ENCODE results near the gene C21orf91.

Gene C21orf91

GRCh38 chr21:17819114-17819876 lies at the start of gene C21orf91:
C21orf91 (minus strand) TSS chr21:17819356; CDS start chr21:17818318, 1,038 bp downstream.
- CTCF ChIA-PET, result no interaction called here
- POLR2A ChIA-PET, result interaction anchor here (0.8 to 1.8 kb wide), 3 partner anchors 10 to 50 kb away, joined by 3 read pairs; no protein-coding TSS in a partner anchor

GRCh38 chr21:17866590-17866989 lies 47.4 kb upstream of the C21orf91 start:
- DNase-seq (ENCODE audit: extremely low spot score), result no peak
- CTCF ChIA-PET, result no interaction called here

More at GRCh38 chr21:17819114-17819876, at the start of gene C21orf91:
- DNase-seq (ENCODE audit: extremely low spot score), result peak; percentile 93
- TF ChIP-seq BHLHE40 (IDR thresholded peaks at IDR 0.05; ENCODE audit: borderline replicate concordance) (peak; percentile 85), ZNF384 (IDR thresholded peaks at IDR 0.05) (no peak), L3MBTL2 (conservative IDR thresholded peaks at IDR 0.05) (no peak), FOXM1 (IDR thresholded peaks at IDR 0.05; ENCODE audit: borderline replicate concordance) (peak; percentile 94), TARDBP (IDR thresholded peaks at IDR 0.05) (no peak), CTBP1 (IDR thresholded peaks at IDR 0.05; ENCODE audit: borderline replicate concordance) (no peak), LEF1 (IDR thresholded peaks at IDR 0.05; ENCODE audit: borderline replicate concordance) (0 out of 2 replicates have a peak, but pooled peaks have one; percentile 72), SUZ12 (IDR thresholded peaks at IDR 0.05) (no peak)
- TF ChIP-seq, protein P1, sequence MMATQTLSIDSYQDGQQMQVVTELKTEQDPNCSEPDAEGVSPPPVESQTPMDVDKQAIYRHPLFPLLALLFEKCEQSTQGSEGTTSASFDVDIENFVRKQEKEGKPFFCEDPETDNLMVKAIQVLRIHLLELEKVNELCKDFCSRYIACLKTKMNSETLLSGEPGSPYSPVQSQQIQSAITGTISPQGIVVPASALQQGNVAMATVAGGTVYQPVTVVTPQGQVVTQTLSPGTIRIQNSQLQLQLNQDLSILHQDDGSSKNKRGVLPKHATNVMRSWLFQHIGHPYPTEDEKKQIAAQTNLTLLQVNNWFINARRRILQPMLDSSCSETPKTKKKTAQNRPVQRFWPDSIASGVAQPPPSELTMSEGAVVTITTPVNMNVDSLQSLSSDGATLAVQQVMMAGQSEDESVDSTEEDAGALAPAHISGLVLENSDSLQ (IDR thresholded peaks at IDR 0.05), result no peak

DNA sequence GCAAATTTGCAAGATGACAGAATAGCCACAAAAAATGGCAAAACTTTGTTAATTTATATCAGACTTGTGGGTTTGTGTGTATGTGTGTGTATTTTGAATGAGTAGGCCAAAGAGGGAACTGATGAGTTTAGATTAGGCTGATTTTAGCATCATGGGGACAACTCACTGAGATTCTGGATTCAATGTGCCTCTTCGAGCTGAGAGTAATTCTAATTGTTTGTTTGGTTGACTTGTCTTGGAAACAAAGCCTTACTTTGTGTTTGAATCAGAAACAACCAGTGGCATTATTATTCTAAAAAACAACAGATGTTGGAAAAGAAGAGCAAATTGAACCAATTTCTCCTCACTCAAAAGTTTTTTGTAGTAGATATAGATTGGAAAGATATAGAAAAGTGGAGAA lies 40.5 kb upstream of the C21orf91 start:
- TF ChIP-seq FOXM1 (IDR thresholded peaks at IDR 0.05; ENCODE audit: borderline replicate concordance), result no peak
- DNase-seq (ENCODE audit: extremely low spot score), result no peak
- POLR2A ChIA-PET, result no interaction called here
- CTCF ChIA-PET, result no interaction called here

More at GRCh38 chr21:17866590-17866989, 47.4 kb upstream of the C21orf91 start:
- TF ChIP-seq ELF4 (IDR thresholded peaks at IDR 0.05), result no peak
- no peak for TF ChIP-seq HDGF (IDR thresholded peaks at IDR 0.05; ENCODE audit: borderline replicate concordance)
- no peak for TF ChIP-seq FOXA1 (IDR thresholded peaks at IDR 0.05)
- no peak for TF ChIP-seq CTBP1 (IDR thresholded peaks at IDR 0.05; ENCODE audit: borderline replicate concordance)
- TF ChIP-seq FOXK2 (IDR thresholded peaks at IDR 0.05), result no peak
- no peak for TF ChIP-seq LEF1 (IDR thresholded peaks at IDR 0.05; ENCODE audit: borderline replicate concordance)
- no peak for TF ChIP-seq ARNT (IDR thresholded peaks at IDR 0.05)
- TF ChIP-seq SUZ12 (IDR thresholded peaks at IDR 0.05), result no peak
- no peak for TF ChIP-seq FOXM1 (IDR thresholded peaks at IDR 0.05; ENCODE audit: borderline replicate concordance)
- TF ChIP-seq ZNF384 (IDR thresholded peaks at IDR 0.05), result no peak
- no peak for TF ChIP-seq L3MBTL2 (conservative IDR thresholded peaks at IDR 0.05)
- TF ChIP-seq SP1 (IDR thresholded peaks at IDR 0.05), result no peak
- no peak for TF ChIP-seq NFRKB (IDR thresholded peaks at IDR 0.05)
- TF ChIP-seq TARDBP (IDR thresholded peaks at IDR 0.05), result no peak
- POLR2A ChIA-PET, result no interaction called here

- ChIA-PET CTCF (no interaction called here), POLR2A (no interaction called here)
- DNase-seq (ENCODE audit: extremely low spot score), result no peak
- TF ChIP-seq LEF1 (IDR thresholded peaks at IDR 0.05; ENCODE audit: borderline replicate concordance), result no peak
These were observed 39.6 kb upstream of the C21orf91 start for GRCh38 chr21:17858747-17859146.

GRCh38 chr21:17854745-17855144 lies 35.6 kb upstream of the C21orf91 start:
- TF ChIP-seq SP1 (IDR thresholded peaks at IDR 0.05) (no peak), FOXA1 (IDR thresholded peaks at IDR 0.05) (no peak), FOXM1 (IDR thresholded peaks at IDR 0.05; ENCODE audit: borderline replicate concordance) (no peak), SUZ12 (IDR thresholded peaks at IDR 0.05) (no peak), ELF4 (IDR thresholded peaks at IDR 0.05) (no peak), ZNF384 (IDR thresholded peaks at IDR 0.05) (no peak)
- POLR2A ChIA-PET, result no interaction called here
- CTCF ChIA-PET, result no interaction called here
- no peak for DNase-seq (ENCODE audit: extremely low spot score)

DNA sequence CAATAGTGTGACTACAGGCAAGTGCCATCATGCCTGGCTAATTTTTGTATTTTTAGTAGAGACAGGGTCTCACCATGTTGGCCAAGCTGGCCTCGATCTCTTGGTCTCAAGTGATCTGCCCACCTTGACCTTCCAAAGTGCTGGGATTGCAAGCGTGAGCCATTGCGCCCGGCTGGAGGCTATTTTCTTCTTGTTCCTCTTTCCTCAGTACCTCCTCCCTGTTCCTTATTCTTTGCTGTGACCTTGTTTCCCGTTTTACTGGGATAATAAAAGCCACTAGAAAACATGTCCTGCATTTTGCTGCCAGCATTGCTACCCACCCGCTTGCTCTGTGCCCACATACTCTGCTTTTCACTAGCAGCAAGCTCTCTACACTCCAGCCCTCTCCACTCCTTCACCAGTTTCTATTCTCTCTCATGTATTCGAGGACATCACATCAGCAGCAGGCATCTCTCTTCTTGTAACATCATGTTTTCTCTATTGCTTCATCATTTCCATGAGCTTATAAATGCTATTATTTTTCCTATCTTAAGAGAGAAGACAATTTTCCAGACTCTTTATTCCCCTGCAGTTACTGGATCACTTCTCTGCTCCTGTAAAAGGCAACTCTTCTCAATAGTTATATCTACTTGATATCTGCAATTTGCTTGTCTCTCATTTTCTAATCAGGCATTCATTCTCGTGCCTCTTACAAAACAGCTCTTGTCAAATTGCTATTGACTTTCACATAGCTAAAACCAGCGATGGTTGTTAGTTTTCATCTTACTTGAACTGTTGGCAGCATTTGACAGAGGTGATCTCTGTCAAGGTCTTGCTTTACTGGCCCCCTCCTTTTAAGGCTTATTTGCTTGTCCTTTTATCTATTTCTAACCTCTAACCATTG lies 34.5 kb upstream of the C21orf91 start:
- no peak for DNase-seq (ENCODE audit: extremely low spot score)
- CTCF ChIA-PET, result no interaction called here
- POLR2A ChIA-PET, result no interaction called here
- TF ChIP-seq HDGF (IDR thresholded peaks at IDR 0.05; ENCODE audit: borderline replicate concordance) (no peak), TARDBP (IDR thresholded peaks at IDR 0.05) (no peak), SP1 (IDR thresholded peaks at IDR 0.05) (no peak), CTBP1 (IDR thresholded peaks at IDR 0.05; ENCODE audit: borderline replicate concordance) (no peak), FOXM1 (IDR thresholded peaks at IDR 0.05; ENCODE audit: borderline replicate concordance) (no peak), NFRKB (IDR thresholded peaks at IDR 0.05) (no peak), ARNT (IDR thresholded peaks at IDR 0.05) (no peak), LEF1 (IDR thresholded peaks at IDR 0.05; ENCODE audit: borderline replicate concordance) (no peak), L3MBTL2 (conservative IDR thresholded peaks at IDR 0.05) (no peak), FOXK2 (IDR thresholded peaks at IDR 0.05) (no peak), FOXA1 (IDR thresholded peaks at IDR 0.05) (no peak), ZNF384 (IDR thresholded peaks at IDR 0.05) (no peak), SUZ12 (IDR thresholded peaks at IDR 0.05) (no peak)
- TF ChIP-seq, protein P1 (IDR thresholded peaks at IDR 0.05), result no peak

DNA sequence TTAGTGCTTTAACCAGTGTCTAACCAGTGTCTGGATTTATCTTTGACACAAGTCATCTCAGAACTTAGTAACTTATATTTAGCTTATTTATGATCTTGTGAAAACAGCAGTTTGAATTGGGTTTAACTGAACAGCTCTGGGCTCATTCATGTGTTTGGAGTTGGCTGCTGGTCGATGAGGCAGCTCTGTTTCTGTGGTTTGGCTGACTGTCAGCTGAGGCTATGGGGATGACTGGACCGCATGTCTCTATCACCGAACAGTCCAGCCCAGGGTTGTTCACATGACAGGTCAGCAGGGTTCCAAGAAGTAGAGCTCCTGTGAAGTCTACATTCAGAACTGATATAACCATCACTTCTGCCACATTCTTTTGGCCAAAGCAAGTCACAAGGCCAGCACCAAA lies 29.1 kb upstream of the C21orf91 start:
- TF ChIP-seq SUZ12 (IDR thresholded peaks at IDR 0.05) (no peak), CTBP1 (IDR thresholded peaks at IDR 0.05; ENCODE audit: borderline replicate concordance) (no peak), ELF4 (IDR thresholded peaks at IDR 0.05) (no peak), LEF1 (IDR thresholded peaks at IDR 0.05; ENCODE audit: borderline replicate concordance) (no peak), ZNF384 (IDR thresholded peaks at IDR 0.05) (no peak), L3MBTL2 (conservative IDR thresholded peaks at IDR 0.05) (no peak), FOXA1 (IDR thresholded peaks at IDR 0.05) (no peak), HDGF (IDR thresholded peaks at IDR 0.05; ENCODE audit: borderline replicate concordance) (no peak), ARNT (IDR thresholded peaks at IDR 0.05) (no peak), SP1 (IDR thresholded peaks at IDR 0.05) (no peak), FOXM1 (IDR thresholded peaks at IDR 0.05; ENCODE audit: borderline replicate concordance) (no peak), BHLHE40 (IDR thresholded peaks at IDR 0.05; ENCODE audit: borderline replicate concordance) (no peak), TARDBP (IDR thresholded peaks at IDR 0.05) (no peak), NFRKB (IDR thresholded peaks at IDR 0.05) (no peak), FOXK2 (IDR thresholded peaks at IDR 0.05) (no peak)
- TF ChIP-seq, protein P1 (IDR thresholded peaks at IDR 0.05), result no peak
- ChIA-PET POLR2A (no interaction called here), CTCF (no interaction called here)
- no peak for DNase-seq (ENCODE audit: extremely low spot score)

Data from HEK293T (cell line).